CD4-positive, alpha-beta T cell treated with Interleukin-4 for 4 hours (primary cell): ENCODE data around the gene NRXN3.

Experiments
- DNase-seq: peaks from one replicate; pipeline ENCODE4 v3.0.0-alpha.2; 2020

Gene NRXN3

DNA sequence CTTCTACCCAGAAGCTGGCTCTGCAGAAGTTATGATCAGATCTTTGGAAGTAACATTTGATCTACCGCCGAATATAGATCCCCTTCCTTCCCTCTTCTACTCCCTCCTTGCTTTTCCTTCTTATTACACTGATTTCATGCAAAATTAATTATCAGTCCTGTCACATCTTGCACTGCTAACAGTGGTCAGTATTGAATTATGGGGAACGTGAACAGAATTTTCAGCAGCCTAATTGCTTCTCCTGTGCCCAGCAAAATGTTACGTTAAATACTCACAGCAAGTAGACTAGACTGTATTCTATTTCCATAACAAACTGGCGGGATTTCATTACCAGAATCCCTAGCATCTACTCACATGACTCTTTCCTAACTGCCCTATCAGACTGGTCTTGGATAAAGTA, 1444.3 kb downstream of the NRXN3 start:
- DNase-seq: no peak

DNA sequence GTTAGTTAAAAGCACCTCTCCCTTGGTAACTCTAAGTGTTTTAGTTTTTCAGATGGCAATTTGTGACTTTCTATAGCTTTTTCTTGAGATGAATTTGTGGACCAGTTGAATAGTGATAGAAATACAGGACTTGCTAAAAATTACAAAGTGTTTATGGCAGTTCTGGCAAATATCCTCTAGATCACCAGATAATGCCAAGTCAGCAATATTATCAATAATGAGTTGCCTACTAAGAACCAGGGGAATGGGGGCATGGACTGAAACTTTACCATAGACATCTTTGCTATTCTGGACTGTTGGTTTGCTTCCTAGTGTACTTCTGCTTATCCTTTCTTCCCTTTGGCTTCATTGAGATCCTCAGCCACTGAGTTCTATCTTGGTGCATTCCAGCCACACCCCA, 1456.9 kb downstream of the NRXN3 start:
- no peak for DNase-seq

DNA sequence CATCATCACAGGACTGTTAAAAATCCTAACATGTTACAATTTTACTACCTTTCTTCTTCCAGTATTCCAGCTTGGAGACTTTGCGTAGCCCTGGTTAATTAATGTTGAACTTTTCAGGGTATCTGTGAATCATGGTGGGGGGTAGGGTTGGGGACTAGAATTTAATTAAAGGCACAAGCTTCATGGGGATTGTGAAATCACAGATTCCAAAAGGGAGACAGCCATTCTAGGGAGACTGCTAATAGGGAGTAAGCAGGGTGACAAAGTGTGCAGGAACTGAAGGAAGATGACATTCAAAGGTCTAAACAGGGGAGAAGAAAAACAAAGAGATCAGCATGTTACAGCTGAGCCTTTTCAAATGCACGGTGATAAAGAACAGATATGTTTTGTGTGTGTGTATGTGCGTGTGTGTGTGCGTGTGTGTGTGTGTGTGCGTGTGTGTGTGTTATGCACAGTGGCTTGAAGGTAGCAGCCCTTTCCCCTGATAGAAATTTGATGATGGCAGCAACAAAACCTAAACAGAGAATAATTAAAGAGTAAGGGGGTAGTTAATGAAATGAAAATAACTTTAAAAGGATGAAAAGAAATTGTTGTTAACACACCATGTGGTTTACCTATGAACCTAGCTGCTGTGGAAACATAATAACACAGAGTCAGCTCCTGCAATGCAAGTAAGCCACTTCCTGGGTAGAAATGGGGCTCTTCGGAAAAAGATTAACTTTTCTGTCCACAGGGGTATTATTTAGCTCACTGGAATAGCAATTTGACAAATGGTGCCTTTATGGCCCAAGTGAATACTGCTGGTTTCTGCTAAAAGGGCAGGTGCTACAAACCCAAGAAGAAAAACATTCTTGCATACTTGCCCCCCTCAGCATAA, 1459.5 kb downstream of the NRXN3 start:
- no peak for DNase-seq

DNA sequence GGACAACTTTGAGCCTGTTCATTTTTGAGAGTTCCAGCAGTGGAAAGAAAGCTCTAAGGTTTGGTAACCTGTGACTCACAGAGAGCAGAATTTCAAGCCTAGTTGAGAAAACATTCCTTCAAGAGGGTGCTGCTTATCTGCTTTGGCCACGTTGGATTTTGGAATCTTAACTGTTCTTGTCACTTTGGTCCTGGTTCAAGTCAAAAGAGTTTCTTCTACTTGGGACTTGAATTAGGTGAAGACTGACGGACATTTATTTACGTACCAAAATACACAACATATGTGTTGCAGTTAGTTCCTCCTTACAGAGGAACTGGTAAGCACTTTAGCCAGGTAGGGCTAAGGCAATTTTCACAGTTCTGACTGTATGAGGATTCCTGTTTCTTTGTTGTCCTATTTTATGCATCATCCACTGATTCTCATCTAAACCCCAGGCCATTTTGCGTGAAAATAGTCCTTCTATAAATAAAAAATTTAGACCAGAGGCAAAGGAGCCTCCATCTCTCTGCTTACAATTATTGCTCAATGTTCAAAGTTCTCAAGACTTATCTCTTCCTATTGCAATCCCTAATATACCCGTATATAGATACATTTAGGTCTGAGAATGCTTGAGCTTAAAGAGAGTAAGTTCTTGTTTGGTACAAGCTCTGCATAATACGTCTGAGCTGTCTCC, 1460.3 kb downstream of the NRXN3 start:
- no peak for DNase-seq

DNA sequence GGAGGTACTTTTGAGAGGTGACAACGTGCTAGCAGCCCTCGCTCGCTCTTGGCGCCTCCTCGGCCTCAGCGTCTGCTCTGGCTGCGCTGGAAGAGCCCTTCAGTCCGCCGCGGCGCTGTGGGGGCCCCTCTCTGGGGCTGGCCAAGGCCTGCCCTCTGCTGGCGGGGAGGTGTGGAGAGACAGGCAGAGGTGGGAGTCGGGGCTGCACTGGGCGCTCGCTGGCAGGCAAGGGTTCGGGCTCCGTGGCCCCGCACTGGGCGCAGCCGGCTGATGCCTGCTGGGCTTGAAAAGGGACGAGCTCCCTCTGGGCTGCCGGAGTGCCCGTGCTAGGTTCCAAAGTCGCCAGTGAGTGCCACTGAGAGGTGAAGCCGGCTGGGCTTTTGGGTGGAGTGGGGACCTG, 1461.1 kb downstream of the NRXN3 start:
- DNase-seq: no peak

DNA sequence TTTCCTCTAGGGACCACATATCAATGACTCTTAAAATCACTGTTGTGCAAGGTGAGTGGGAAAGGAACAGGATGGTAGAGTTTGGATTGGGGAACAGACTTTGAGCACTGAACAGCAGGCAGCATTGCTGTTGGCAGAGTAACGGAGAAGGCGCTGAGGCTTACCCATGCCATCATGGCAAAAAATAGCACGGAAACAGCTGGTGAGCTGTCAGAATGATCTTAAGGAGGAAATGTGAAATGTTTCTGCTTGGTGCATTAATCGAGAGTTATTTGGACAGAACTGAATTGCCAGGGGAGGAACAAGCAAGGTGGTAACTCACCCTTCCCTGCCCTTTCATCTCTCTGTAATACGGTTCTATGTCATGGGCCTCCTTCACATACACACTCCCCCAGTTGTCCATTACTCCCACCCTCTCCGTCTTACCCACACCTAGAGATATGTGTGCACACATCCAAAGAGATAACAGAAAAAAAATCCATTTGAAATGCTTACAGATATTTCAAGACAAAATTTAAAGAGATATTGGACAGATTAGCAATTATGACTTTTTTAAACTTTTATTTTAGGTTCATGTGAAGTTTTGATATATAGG, 1468.6 kb downstream of the NRXN3 start:
- no peak for DNase-seq

DNA sequence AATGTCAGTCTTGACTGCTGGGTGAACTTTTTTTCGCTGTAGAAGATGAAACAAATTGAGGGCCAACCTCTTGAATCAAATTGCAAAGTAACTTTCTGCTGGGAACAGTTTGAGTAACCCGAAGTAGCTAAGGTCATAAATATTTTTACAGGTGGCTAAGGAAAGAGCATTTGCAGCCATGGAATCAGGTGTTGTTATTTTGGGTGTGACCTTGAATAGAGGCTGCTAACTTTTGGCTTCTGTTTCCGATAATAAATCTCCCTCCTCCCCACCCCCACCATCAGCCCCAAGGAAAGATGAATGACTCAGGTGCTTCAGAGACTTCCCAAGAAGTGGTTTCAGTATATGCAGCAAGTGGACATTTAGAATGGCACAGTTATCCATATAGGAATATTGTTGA, 1469.4 kb downstream of the NRXN3 start:
- DNase-seq: no peak

DNA sequence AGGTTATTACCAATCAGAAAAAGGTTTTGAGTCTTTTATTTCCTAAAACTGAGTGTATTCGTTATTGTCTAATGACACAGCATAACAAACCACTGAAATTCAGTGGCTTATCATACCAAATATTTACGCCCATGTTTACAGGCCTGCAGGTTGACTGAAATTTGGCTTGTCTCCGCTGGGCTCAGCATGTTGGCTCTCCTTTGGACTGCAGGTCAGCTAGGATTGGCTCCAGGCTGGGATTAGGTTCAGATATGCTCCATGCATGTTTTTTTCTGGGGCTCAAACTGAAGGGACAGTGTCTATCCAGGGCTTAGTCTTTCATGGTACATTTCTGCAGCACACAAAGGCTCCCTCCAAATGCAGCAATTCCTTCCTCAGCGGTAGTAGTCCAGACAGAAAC, 1471.2 kb downstream of the NRXN3 start:
- DNase-seq: no peak

DNA sequence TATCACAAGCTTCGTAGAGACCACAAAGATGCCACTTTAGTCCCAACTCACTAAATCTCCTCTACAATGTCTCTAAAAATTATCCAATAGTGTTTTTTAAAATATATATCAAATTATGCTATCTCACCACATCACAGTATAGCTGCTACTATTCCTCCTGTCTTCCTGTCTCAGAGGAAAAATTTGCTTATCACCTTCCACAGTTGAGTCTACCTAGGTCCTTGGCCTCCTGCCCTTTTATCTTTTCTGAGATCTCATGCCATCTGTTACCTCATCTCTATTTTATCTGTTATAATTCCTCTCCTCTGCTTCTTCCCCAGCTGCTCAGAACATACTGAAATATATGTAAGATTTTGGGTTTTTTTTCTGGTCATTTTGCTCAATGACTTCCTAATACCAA, 1473.0 kb downstream of the NRXN3 start:
- DNase-seq: no peak

DNA sequence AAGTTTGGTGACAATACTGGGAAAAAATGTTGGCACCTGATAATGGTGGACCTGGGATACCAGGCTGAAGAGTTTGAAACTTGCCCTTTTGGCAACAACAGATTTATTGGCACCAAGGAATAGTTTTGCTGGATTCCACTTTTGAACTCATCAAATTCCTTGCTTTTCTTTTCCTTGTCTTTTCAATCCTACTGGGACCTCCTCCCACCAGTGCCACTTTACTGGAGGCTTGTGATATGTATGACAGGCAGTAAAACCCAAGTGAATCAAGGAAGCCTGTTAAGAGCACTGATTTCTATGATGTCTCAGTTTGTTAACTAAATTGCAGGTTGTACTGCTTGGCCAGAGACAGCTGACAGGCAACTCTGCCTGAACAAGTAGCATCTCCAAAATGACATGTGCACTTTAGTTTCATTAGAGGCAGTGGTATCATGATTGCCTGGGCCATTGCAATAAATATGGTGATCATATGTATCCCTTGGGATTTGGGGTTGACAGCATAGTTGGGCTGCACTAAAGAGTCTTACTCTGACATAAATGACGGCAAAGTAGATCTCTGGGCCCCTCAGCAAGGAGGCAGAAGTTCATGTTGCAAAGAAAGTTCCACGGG, 1475.7 kb downstream of the NRXN3 start:
- DNase-seq: no peak

DNA sequence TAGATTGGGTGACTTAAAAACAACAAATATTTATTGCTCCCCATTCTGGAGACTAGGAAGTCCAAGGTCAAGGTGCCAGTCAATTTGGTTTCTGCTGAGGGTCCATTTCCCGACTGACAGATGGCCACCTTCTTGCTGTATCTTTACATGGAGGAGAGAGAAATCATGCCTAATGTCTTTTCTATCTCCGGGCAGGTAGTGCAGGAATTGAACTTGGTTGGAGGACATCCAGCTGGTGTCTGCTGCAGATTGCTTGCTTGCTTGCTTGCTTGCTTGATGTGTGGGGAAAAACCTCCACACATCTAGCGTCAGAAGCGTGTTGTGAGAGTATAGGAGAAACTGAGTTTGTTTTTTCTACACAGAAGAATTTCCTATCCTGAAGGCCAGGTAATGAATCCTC, 1479.7 kb downstream of the NRXN3 start:
- DNase-seq: no peak

DNA sequence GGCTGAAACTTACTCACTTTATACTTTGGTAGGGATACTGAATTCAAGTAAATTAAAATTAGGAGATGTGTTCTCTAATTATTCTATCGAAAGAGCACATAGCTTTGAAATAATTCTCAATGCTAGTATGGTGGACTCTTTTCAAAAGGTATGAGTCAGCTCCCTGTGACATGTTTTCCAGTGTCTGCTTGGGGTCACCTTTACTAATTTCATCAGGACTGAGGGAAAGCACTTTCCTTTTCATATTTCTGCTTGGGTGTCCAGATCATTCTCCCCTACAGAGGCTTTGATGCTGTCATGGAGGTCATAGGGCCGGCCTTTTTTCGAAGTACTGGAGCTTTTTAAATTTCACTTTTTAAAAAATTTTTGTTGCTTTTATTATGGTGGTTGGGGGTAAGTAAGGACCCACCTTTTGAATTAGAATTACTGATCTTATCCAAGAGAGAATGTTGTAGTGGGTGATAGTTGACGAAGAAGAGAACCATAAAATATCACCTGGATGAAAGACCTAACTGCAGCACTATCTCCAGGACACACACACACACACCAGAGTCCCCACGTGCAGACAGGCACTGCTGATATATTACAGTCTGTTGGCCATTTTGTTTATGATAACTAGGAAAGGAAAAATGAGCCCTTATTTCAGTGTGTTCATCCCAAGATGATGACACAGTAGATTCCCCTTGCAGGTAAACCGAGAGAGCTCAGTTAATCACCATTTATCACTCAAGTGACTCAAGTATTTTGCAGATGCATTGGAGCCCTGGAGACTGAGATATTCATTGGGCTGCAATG, 1482.5 kb downstream of the NRXN3 start:
- DNase-seq: no peak

DNA sequence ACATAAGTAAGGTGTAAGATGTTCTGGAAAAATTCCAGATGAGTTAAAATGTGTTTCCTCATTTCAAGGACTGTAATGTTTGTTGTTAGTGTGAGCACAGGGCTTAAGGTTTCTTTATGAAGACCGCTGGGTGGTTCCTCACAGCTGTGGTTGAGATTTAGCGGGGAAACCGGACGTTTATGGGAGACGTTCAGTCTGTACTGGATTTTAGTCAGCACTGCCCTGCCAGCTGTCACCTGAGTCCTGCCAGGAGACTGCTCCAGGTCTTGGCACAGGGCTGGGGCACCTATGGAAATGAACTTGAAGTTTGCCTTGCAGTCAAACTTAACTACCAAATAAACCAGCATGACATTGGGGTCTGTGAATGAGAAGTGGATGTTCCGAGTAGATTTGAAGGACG, 1485.9 kb downstream of the NRXN3 start:
- DNase-seq: no peak

DNA sequence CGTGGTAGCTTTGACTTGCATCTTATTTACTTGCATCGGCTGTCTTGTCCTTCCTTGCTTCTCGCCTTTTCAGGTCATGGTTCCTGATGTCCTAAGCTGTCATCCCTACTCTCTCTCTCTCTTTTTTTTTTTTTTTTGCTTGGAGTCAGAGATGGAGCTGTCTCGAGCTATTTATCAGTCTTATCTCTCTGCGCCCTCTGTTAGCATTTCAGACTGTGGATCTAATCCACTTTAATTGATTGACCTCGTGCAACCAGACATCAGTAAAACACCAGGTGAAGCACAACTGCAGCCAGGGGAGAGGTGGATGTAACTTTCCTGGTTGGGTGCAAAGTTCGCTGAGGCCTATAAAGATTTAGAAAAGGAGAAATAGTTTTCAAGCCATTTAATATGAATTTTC, 1486.3 kb downstream of the NRXN3 start:
- DNase-seq: no peak

DNA sequence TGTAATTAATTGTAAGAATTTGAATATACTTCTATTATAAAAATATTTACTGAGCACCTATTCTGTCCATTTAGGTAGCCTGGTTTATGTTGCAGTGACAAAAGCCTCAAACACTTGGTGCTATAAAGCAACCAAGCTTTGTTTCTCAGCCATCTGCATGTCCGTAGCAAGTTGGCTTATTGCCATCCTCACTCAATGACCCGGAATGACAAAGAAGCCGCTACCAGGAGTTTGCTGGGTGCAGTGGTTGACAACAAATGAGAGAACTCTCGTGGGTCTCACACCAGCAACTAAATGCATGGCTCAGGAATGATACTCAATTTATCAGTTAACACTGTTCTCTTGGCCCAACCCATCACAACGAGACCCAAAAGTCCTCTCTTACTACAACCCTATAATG, 1488.0 kb downstream of the NRXN3 start:
- DNase-seq: no peak

DNA sequence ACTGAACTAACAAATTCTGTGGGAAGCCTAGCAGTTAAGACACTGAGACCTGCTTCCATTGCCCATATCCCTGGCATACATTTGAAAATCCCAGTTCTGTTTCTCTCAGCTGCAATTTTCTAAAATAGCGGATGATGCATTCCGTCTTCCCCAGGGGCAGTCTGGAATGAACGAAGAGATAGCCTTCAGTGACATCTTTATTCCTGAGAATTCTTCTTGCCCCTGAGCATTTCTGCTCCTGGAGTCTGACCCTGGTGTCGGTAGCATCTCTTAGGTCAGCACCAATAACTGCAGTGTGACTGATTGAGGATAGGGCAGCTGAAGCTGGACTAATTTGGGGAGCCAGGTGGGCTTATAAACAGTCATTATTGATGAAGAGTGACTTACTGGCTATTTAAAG, 1488.6 kb downstream of the NRXN3 start:
- no peak for DNase-seq

DNA sequence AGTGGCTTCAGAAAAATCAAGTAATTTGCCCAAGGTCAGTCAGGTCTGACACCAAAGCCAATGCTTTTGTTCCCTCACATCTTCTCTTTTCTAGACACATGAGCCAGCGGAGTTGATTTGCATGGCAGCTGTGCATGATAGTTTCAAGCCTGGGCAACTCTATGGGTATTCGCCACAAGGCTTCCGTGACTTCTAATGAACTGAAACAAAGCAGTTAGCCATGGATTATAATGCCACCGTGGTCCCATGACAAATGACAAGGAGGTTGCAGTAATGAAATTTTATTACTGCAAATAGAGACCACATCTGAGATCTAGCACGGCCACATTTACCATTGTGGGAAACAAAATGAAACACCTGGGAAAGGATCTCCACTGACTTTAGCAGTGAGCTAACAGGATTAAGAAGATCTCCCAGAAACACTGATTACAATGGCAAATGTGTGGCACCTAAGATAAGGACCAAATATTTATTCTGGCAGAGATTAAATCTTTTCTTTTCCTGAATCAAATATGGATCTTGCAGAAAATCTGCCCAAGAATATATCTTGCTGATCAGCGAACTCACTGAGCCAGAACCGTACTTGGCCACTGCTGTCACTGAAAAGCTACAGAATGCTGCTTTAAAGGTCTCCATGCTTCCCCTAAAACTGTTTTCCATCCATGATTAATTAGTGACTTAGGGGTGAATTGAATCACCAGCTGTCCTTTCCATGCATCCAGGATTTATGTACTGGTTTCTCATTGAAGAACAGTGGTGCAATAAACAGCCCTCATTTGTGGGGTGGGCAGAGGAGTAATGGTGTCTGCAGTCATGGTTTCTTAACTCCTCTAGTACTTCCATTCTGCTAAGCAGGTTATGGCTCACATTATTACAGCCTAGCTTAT, 1490.1 kb downstream of the NRXN3 start:
- DNase-seq: no peak

DNA sequence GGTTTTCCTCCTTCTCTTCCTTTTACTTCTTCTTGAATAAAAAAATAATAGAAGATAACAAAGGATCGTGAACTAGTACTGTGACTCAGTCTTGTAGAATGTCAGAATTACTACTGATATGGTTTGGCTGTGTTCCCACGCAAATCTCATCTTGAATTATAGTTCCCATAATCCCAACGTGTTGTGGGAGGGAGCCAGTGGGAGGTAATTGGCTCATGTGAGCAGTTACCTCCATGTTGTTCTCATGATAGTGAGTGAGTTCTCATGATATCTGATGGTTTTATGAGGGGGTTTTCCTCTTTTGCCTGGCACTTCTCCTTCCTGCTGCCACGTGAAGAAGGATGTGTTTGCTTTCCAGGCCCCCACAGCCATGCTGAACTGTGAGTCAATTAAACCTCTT, 1491.6 kb downstream of the NRXN3 start:
- DNase-seq: no peak

DNA sequence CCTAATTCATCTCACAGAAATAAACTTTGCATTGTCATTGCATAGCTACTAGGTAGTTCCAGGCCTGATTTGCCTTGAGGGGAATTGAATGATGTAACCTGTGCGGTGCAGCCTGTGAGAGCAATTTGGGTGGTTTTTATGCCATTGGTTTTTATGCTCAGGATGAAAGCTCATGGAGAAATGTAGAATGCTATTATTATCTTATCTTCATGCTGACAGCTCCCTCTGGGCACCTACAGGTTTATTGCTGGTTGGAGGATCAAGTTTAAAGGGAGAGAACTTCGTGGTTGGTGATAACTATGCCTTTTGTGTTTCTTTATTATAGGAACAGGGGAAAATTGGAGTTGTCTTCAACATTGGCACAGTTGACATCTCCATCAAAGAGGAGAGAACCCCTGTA, 1493.3 kb downstream of the NRXN3 start:
- DNase-seq: no peak

DNA sequence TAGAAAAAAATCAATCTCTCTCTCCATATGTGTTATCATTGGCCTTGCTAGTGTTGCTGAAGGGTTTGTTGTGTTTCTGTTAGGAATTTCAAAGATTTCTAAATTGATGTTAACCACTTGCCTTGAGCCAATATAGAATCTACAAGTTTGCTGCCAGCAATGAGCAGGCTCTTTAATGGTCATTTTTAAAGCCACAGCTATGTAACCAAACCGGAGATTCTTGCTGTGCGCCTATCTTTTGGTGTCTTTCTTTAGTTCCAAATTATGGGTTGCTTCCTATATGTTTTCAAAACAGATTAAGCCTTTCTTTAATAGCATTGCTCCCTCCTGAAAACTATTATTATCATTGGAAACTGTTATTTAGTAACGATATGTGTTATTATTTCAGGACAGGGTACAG, 1495.4 kb downstream of the NRXN3 start:
- DNase-seq: no peak

DNA sequence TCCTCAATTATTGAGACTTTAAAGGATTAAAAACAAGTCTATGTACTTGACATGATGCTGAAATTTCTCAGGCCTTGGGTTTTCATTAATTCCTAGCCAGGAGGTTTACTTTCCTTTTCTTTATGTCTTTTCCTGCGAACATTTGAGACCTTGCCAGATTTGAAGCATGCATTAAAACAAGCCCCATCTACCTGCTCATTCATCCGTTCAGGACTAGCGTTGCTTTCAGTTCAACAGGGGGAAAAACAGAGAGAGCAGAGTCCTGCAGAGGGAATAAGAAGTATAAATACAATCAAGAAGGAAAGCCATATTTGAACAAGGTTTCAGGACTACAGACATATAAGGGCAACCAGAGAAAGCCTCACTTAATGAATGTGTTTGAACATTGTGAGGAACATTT, 1498.8 kb downstream of the NRXN3 start:
- DNase-seq: no peak

DNA sequence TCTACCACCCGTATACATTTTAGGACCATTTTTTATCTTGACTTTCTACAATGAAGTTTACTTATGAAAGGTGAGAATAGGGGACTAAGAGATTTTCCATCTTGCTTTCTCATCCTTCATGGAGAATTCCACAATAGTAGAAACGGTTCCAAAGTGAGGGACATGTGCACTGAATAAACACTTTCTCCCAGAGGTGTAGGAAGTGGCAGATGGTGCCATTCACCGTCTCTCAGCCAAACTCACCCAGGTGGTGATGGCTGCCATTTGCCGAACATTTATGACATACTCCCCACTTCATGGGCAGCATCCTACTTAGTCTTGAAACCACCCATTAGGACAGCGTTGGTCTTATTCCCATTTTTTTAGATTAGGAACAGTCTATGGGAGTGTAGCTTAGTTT, 1500.6 kb downstream of the NRXN3 start:
- no peak for DNase-seq
